ENCODE measurements around the gene LIPM.

LIPM gene

GRCh38 chr10:88851706-88852105, 49.2 kb downstream of the LIPM start, which contains the start of gene ANKRD22:
Gene ANKRD22, minus strand, starts transcription at chr10:88851844. Its CDS starts 237 bp downstream, at chr10:88851607.
- TF ChIP-seq CTCF (IDR thresholded peaks at IDR 0.05; ENCODE audit: borderline replicate concordance, extremely low read depth, low read length, poor library complexity, severe bottlenecking) (no peak), EZH2 (IDR thresholded peaks at IDR 0.05; ENCODE audit: borderline replicate concordance, low read depth, low read length, severe bottlenecking) (no peak)
- Histone ChIP-seq H3K27ac (ENCODE audit: low read length) (no peak within 1 kb of the TSS), H3K9me3 (ENCODE audit: insufficient read depth, low read length, severe bottlenecking) (no peaks in the 10 kb centered on the region), H3K4me2 (ENCODE audit: insufficient read depth, low read length) (no peak within 1 kb of the TSS), H3K27me3 (ENCODE audit: insufficient read depth, low read length, poor library complexity) (no peaks in the 10 kb centered on the region), H3K4me3 (ENCODE audit: low read depth in 1 of 2, low read length in 2 of 2) (no peak within 1 kb of the TSS), H2AFZ (ENCODE audit: low read depth, low read length) (no peak within 1 kb of the TSS), H4K20me1 (ENCODE audit: insufficient read depth, low read length) (no peaks in the 10 kb centered on the region), H3K9ac (ENCODE audit: low read depth, low read length) (no peak within 1 kb of the TSS), H3K79me2 (ENCODE audit: insufficient read depth, low read length) (no peaks in the 10 kb centered on the region), H3K4me1 (ENCODE audit: insufficient read depth, low read length) (no peaks in the 10 kb centered on the region), H3K36me3 (ENCODE audit: insufficient read depth, low read length) (no peaks in the 10 kb centered on the region)
- no peak for ATAC-seq (ENCODE audit: insufficient read depth, low read depth)
- DNase-seq: no peak

DNA sequence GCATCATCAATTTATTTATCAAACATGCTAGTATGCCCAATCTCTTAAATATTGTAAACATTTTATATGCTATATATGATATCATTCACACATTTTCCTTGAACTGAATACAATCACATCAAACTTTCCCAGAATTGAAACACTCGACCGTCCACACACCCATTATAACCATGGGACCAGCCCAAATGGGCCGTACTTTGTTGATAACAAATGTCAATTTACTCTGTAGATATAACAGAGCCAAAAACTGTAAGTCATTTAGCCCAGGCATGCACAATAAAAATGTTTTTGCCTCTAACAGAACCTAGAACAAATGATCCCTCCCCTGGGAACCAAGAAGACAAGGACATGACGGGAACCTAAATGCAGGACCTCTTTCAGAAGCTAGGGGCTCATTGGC, 49.8 kb downstream of the LIPM start:
- TF ChIP-seq EZH2 (IDR thresholded peaks at IDR 0.05; ENCODE audit: borderline replicate concordance, low read depth, low read length, severe bottlenecking) (no peak), CTCF (IDR thresholded peaks at IDR 0.05; ENCODE audit: borderline replicate concordance, extremely low read depth, low read length, poor library complexity, severe bottlenecking) (no peak)
- Histone ChIP-seq H3K4me2 (ENCODE audit: insufficient read depth, low read length) (no peak overlapping the region), H3K9ac (ENCODE audit: low read depth, low read length) (no peak overlapping the region), H4K20me1 (ENCODE audit: insufficient read depth, low read length) (no peaks in the 10 kb centered on the region), H3K9me3 (ENCODE audit: insufficient read depth, low read length, severe bottlenecking) (no peaks in the 10 kb centered on the region), H3K27me3 (ENCODE audit: insufficient read depth, low read length, poor library complexity) (no peaks in the 10 kb centered on the region), H3K79me2 (ENCODE audit: insufficient read depth, low read length) (no peaks in the 10 kb centered on the region), H3K4me3 (ENCODE audit: low read depth in 1 of 2, low read length in 2 of 2) (no peak overlapping the region), H3K36me3 (ENCODE audit: insufficient read depth, low read length) (no peaks in the 10 kb centered on the region), H2AFZ (ENCODE audit: low read depth, low read length) (no peak overlapping the region), H3K27ac (ENCODE audit: low read length) (no peak overlapping the region), H3K4me1 (ENCODE audit: insufficient read depth, low read length) (no peaks in the 10 kb centered on the region)
- ATAC-seq (ENCODE audit: insufficient read depth, low read depth): no peak
- no peak for DNase-seq

GRCh38 chr10:88853155-88853881, 50.8 kb downstream of the LIPM start:
- Histone ChIP-seq H3K9ac (ENCODE audit: low read depth, low read length) (no peak overlapping the region), H3K4me1 (ENCODE audit: insufficient read depth, low read length) (no peaks in the 10 kb centered on the region), H4K20me1 (ENCODE audit: insufficient read depth, low read length) (no peaks in the 10 kb centered on the region)

More at GRCh38 chr10:88853155-88853881, 50.8 kb downstream of the LIPM start:
- Histone ChIP-seq H3K4me2 (ENCODE audit: insufficient read depth, low read length) (no peak overlapping the region), H3K79me2 (ENCODE audit: insufficient read depth, low read length) (no peaks in the 10 kb centered on the region), H3K36me3 (ENCODE audit: insufficient read depth, low read length) (no peaks in the 10 kb centered on the region), H2AFZ (ENCODE audit: low read depth, low read length) (no peak overlapping the region), H3K27me3 (ENCODE audit: insufficient read depth, low read length, poor library complexity) (no peaks in the 10 kb centered on the region), H3K27ac (ENCODE audit: low read length) (no peak overlapping the region), H3K9me3 (ENCODE audit: insufficient read depth, low read length, severe bottlenecking) (no peaks in the 10 kb centered on the region), H3K4me3 (ENCODE audit: low read depth in 1 of 2, low read length in 2 of 2) (no peak overlapping the region)
- ATAC-seq (ENCODE audit: insufficient read depth, low read depth) (no peak), DNase-seq (no peak)
- no peak for TF ChIP-seq EZH2 (IDR thresholded peaks at IDR 0.05; ENCODE audit: borderline replicate concordance, low read depth, low read length, severe bottlenecking)
- TF ChIP-seq CTCF (IDR thresholded peaks at IDR 0.05; ENCODE audit: borderline replicate concordance, extremely low read depth, low read length, poor library complexity, severe bottlenecking): no peak
